GM13976 (cell line): ENCODE measurements around the gene BIK.

Experiments
- DNase-seq: peaks from one replicate; pipeline ENCODE4 v3.0.0; 2012; ENCODE audit warnings: low spot score
- in situ Hi-C: fragments of 300-500 bp; cut with MboI; formaldehyde crosslinking; loops from one replicate; pipeline ENCODE4 v1.12.0; 2022; ENCODE audit warnings: low sequenced_read_pairs, mixed read lengths, inconsistent platforms; ENCODE audit not compliant: unreplicated experiment
- TF ChIP-seq, protein P1 (sequence below): IDR thresholded peaks from 2 replicates; pipeline ENCODE4 v1.5.1; 2012; ENCODE audit warnings: borderline replicate concordance, mild to moderate bottlenecking; ENCODE audit not compliant: insufficient read depth; ENCODE audit errors: extremely low read depth, missing control alignments, control extremely low read depth

BIK gene

DNA sequence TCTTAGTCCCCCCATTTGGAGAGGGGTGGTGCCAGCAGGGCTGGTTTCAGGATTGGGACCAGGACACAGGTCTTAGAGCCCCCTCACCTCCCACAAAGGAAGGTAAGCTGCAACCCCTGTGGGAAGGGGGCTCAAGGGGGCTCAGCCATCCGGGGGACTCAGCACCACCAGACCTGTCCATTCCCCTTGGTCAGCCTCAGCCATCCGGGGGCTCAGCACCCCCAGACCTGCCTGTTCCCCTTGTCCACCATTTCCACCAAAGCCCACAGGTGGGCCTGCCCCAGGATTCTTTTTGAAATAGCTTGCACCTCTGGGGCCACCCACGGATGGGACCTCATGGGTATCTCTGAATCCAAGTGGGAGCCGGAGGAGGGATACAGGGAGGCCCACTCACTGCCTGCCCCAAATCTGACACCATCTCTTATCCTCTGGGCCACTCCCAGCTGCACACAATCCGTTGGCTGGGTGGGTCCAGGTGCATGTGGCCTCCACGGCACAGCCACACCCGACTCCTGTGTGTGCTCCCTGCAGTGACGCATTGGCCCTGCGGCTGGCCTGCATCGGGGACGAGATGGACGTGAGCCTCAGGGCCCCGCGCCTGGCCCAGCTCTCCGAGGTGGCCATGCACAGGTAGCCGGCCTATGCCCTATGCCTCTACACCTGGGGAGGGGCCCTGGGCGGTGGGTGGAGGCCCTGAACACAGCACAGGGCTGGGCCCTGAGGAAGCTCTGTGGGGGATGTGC is 16.8 kb downstream of the BIK start:
- DNase-seq: no peak
- TF ChIP-seq, protein P1, sequence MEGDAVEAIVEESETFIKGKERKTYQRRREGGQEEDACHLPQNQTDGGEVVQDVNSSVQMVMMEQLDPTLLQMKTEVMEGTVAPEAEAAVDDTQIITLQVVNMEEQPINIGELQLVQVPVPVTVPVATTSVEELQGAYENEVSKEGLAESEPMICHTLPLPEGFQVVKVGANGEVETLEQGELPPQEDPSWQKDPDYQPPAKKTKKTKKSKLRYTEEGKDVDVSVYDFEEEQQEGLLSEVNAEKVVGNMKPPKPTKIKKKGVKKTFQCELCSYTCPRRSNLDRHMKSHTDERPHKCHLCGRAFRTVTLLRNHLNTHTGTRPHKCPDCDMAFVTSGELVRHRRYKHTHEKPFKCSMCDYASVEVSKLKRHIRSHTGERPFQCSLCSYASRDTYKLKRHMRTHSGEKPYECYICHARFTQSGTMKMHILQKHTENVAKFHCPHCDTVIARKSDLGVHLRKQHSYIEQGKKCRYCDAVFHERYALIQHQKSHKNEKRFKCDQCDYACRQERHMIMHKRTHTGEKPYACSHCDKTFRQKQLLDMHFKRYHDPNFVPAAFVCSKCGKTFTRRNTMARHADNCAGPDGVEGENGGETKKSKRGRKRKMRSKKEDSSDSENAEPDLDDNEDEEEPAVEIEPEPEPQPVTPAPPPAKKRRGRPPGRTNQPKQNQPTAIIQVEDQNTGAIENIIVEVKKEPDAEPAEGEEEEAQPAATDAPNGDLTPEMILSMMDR: no peak
- in situ Hi-C loops: no loop called here

GRCh38 chr22:43128116-43128515 is 17.6 kb downstream of the BIK start:
- TF ChIP-seq, protein P1: no peak
- DNase-seq: no peak
- in situ Hi-C loops: no loop called here

- in situ Hi-C loops: no loop called here
- TF ChIP-seq, protein P1: no peak
- peak; percentile 69 for DNase-seq
Observed at GRCh38 chr22:43128928-43129424, 18.4 kb downstream of the BIK start.

DNA sequence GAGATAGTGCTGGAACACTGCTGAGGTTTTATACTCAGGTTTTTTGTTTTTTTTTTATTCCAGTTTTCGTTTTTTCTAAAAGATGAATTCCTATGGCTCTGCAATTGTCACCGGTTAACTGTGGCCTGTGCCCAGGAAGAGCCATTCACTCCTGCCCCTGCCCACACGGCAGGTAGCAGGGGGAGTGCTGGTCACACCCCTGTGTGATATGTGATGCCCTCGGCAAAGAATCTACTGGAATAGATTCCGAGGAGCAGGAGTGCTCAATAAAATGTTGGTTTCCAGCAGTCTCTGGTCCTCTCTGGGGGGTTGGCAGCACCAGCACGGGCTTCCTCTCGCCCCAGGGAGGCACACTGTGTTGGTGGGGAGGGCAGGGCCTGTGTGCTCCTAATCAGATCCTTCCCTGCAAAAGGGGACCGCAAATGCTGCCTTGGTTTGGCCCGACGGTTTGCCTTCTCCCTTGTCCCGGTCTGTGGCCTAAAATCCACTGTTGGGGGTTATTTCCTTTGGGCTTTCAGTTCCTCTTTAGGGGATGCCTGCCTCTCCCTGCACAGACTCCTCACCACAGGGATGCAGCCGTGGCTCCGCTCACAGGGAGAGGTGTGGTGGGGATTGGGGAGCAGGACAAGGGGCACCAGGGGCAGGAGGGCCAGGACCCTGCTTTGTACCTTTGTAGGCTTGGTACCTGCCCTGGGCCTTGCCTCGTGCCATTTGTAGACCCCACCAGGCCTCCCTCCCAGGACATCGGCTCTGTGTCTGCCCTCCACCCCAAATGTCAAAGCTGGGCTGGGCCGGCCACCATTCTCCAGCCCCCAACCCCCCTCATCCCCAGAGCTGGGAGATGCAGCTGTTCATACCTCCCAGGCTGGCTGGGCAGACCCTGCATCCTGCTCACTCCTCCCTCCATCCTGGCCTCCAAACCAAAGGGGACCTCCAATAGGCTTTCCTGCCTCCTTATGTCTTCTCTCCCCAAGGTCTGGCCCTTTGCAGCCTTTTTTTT is 19.2 kb downstream of the BIK start:
- TF ChIP-seq, protein P1: no peak
- in situ Hi-C loops: no loop called here
- no peak for DNase-seq

GRCh38 chr22:43131773-43132501 is 21.4 kb downstream of the BIK start:
- in situ Hi-C loops: no loop called here

More at GRCh38 chr22:43131773-43132501, 21.4 kb downstream of the BIK start:
- TF ChIP-seq, protein P1: no peak
- no peak for DNase-seq
